ENCODE results near the gene TRAF7. TPM values are rescaled to one million over a fixed set of nuclear protein-coding genes. Genes with fewer than 3 reads are reported as not detected.

Gene TRAF7
- total RNA-seq, 2 donors from 2014 or later, result 102 to 131 TPM

- H3K36me3 ChIP-seq, result peaks cover 8% of the 10 kb centered on the region
- intact Hi-C loops (cut with DNase I), result loop anchor here (10.0 kb wide), 1 partner anchor 306 kb away; the partner anchor contains the start of gene ATP6V0C
- DNase-seq, result no peak
These were observed 52.7 kb downstream of the TRAF7 start for GRCh38 chr16:2208308-2208707.

GRCh38 chr16:2208772-2209171 is 53.2 kb downstream of the TRAF7 start:
- Histone ChIP-seq H3K27ac (no peak overlapping the region), H3K27me3 (no peaks in the 10 kb centered on the region), H3K9ac (ENCODE audit: low read depth in 2 of 2, low read length in 2 of 2) (no peak overlapping the region), H3K4me3 (no peak overlapping the region), H3K4me1 (peaks cover 29% of the 10 kb centered on the region), H3K36me3 (peaks cover 8% of the 10 kb centered on the region), H3K9me3 (no peaks in the 10 kb centered on the region)
- TF ChIP-seq CTCF (IDR thresholded peaks at IDR 0.05), result no peak
- intact Hi-C loops (cut with DNase I), result loop anchor here (10.0 kb wide), 1 partner anchor 306 kb away; the partner anchor contains the start of gene ATP6V0C
- DNase-seq, result no peak

More at GRCh38 chr16:2208308-2208707, 52.7 kb downstream of the TRAF7 start:
- Histone ChIP-seq H3K9ac (ENCODE audit: low read depth in 2 of 2, low read length in 2 of 2) (no peak overlapping the region), H3K9me3 (no peaks in the 10 kb centered on the region), H3K27me3 (no peaks in the 10 kb centered on the region), H3K27ac (no peak overlapping the region), H3K4me1 (peaks cover 24% of the 10 kb centered on the region), H3K4me3 (no peak overlapping the region)
- no peak for TF ChIP-seq CTCF (IDR thresholded peaks at IDR 0.05)

- H3K36me3 ChIP-seq, result peaks cover 8% of the 10 kb centered on the region
- H3K9me3 ChIP-seq, result no peaks in the 10 kb centered on the region
- peaks cover 30% of the 10 kb centered on the region for H3K4me1 ChIP-seq
- intact Hi-C loops (cut with DNase I), result loop anchor here (10.0 kb wide), 1 partner anchor 305 kb away; the partner anchor contains the start of gene ATP6V0C
- H3K27me3 ChIP-seq, result no peaks in the 10 kb centered on the region
- TF ChIP-seq CTCF (IDR thresholded peaks at IDR 0.05), result no peak
- DNase-seq, result no peak
- no peak overlapping the region for H3K4me3 ChIP-seq
- H3K27ac ChIP-seq, result no peak overlapping the region
- no peak overlapping the region for H3K9ac ChIP-seq (ENCODE audit: low read depth in 2 of 2, low read length in 2 of 2)
These were observed 53.9 kb downstream of the TRAF7 start for GRCh38 chr16:2209258-2210008.

GRCh38 chr16:2210009-2210332 is 54.4 kb downstream of the TRAF7 start:
- Histone ChIP-seq H3K27ac (no peak overlapping the region), H3K9ac (ENCODE audit: low read depth in 2 of 2, low read length in 2 of 2) (no peak overlapping the region), H3K9me3 (no peaks in the 10 kb centered on the region), H3K27me3 (no peaks in the 10 kb centered on the region), H3K36me3 (peaks cover 8% of the 10 kb centered on the region), H3K4me3 (no peak overlapping the region), H3K4me1 (peaks cover 30% of the 10 kb centered on the region)
- intact Hi-C loops (cut with DNase I), result no loop called here
- DNase-seq, result no peak
- no peak for TF ChIP-seq CTCF (IDR thresholded peaks at IDR 0.05)

GRCh38 chr16:2210386-2211365 is 55.1 kb downstream of the TRAF7 start, which contains the start of gene BRICD5:
BRICD5 (minus strand) TSS chr16:2210863; CDS start chr16:2210833, 30 bp downstream.
- no peak for TF ChIP-seq CTCF (IDR thresholded peaks at IDR 0.05)
- Histone ChIP-seq H3K4me3 (no peak within 1 kb of the TSS), H3K36me3 (peaks cover 8% of the 10 kb centered on the region), H3K27me3 (no peaks in the 10 kb centered on the region), H3K9me3 (no peaks in the 10 kb centered on the region), H3K4me1 (peaks cover 30% of the 10 kb centered on the region), H3K27ac (no peak within 1 kb of the TSS), H3K9ac (ENCODE audit: low read depth in 2 of 2, low read length in 2 of 2) (no peak within 1 kb of the TSS)
- intact Hi-C loops (cut with DNase I), result no loop called here
- no peak for DNase-seq

Measured in colonic mucosa (tissue), 4 donors.